B cell (primary cell): ENCODE data around the gene FGF3. TPM values are rescaled to one million over a fixed set of nuclear protein-coding genes. Genes with fewer than 3 reads are reported as not detected.

Experiments used
- ATAC-seq: fragments of 200-7000 bp; cut with Tn5 transposase; one replicate; pipeline ENCODE4 v1.10.0; 2021; ENCODE audit warnings: low read depth, mild to moderate bottlenecking, moderate number of reproducible peaks, moderate library complexity
- CTCF ChIA-PET: fragments of 350-600 bp; sonication (Branson Sonifier 250); formaldehyde crosslinking; loops from one replicate; lab custom pipeline; 2021; ENCODE audit warnings: antibody characterized with exemption, inconsistent platforms; lab: Charles Lee
- POLR2A ChIA-PET: fragments of 350-600 bp; sonication (Branson Sonifier 250); formaldehyde crosslinking; loops from one replicate; lab custom pipeline; 2021; ENCODE audit warnings: antibody characterized with exemption; lab: Charles Lee
- DNase-seq: peaks from one replicate; pipeline ENCODE4 v3.0.0; 2013
- H2AFZ ChIP-seq: 2 replicates; pipeline ENCODE4 v1.6.1; 2012; ENCODE audit warnings: mild to moderate bottlenecking, low read depth, low read length; ENCODE audit not compliant: insufficient read depth, poor library complexity, severe bottlenecking
- H3K27ac ChIP-seq, 2 donors: 1 replicate in 1 of 2; 2 replicates in 1 of 2; pipeline ENCODE4 v1.5.1; 2012 to 2013; ENCODE audit warnings: low read length in 2 of 2, mild to moderate bottlenecking in 2 of 2, moderate library complexity in 1 of 2
- H3K27me3 ChIP-seq, 4 experiments: fragments of 200-600 bp in 1 of 4; sonication (generic) in 1 of 4; replicated peaks in 1 of 4; 1 replicate in 2 of 4; 2 replicates in 2 of 4; pipeline versions ENCODE4 v1.6.1 to v1.7.0; 2013 to 2016; ENCODE audit warnings: low read length in 3 of 4, mild to moderate bottlenecking in 2 of 4, mixed read lengths in 1 of 4, moderate library complexity in 1 of 4; ENCODE audit not compliant: insufficient read depth in 4 of 4, control insufficient read depth in 3 of 4; ENCODE audit errors: control extremely low read depth in 1 of 4
- H3K36me3 ChIP-seq, 2 experiments: replicated peaks in 1 of 2; 1 replicate in 1 of 2; 2 replicates in 1 of 2; pipeline versions ENCODE4 v1.6.1 to v1.7.1; 2013; ENCODE audit warnings: low read length in 1 of 2; ENCODE audit not compliant: insufficient read depth in 2 of 2, control insufficient read depth in 1 of 2; ENCODE audit errors: control extremely low read depth in 1 of 2, extremely low read depth in 1 of 2
- H3K4me1 ChIP-seq, 2 donors: fragments of 200-600 bp in 1 of 2; sonication (generic) in 1 of 2; 1 replicate in 1 of 2; 2 replicates in 1 of 2; pipeline versions ENCODE4 v1.5.1 to v1.6.1; 2013 to 2017; ENCODE audit warnings: low read length in 2 of 2; ENCODE audit not compliant: control insufficient read depth in 2 of 2, insufficient read depth in 2 of 2
- H3K4me2 ChIP-seq: replicated peaks from 2 replicates; pipeline ENCODE3; 2012; ENCODE audit warnings: mild to moderate bottlenecking, low read depth, low read length; ENCODE audit not compliant: poor library complexity, severe bottlenecking
- H3K4me3 ChIP-seq, 5 experiments: fragments of 200-600 bp in 1 of 5; sonication (generic) in 1 of 5; 1 replicate in 3 of 5; 2 replicates in 2 of 5; pipeline versions ENCODE4 v1.5.1 to v1.7.0; 2011 to 2016; ENCODE audit warnings: low read length in 4 of 5, mild to moderate bottlenecking in 4 of 5, low read depth in 2 of 5, control low read depth in 1 of 5, moderate library complexity in 1 of 5; ENCODE audit not compliant: insufficient read depth in 1 of 5; ENCODE audit errors: control extremely low read depth in 1 of 5, extremely low read depth in 1 of 5
- H3K79me2 ChIP-seq: fragments of 200-600 bp; sonication (generic); one replicate; pipeline ENCODE4 v1.6.0; 2016; ENCODE audit warnings: low read length; ENCODE audit not compliant: control insufficient read depth, insufficient read depth
- H3K9ac ChIP-seq: fragments of 200-600 bp; sonication (generic); 2 replicates; pipeline ENCODE4 v1.6.1; 2017; ENCODE audit warnings: mild to moderate bottlenecking, low read length, moderate library complexity
- H3K9me3 ChIP-seq, 3 donors: one replicate each; pipeline versions ENCODE4 v1.6.1 to v1.7.1; 2013; ENCODE audit warnings: low read length in 2 of 3; ENCODE audit not compliant: control insufficient read depth in 2 of 3, insufficient read depth in 1 of 3; ENCODE audit errors: control extremely low read depth in 1 of 3
- H4K20me1 ChIP-seq: 2 replicates; pipeline ENCODE4 v1.6.0; 2012; ENCODE audit warnings: mild to moderate bottlenecking, low read length; ENCODE audit not compliant: insufficient read depth, control insufficient read depth, poor library complexity, severe bottlenecking
- H3K27ac Mint-ChIP-seq: one replicate; pipeline ENCODE4 v1.8.0; 2021; ENCODE audit warnings: mixed read lengths
- H3K27me3 Mint-ChIP-seq: one replicate; pipeline ENCODE4 v1.8.0; 2021; ENCODE audit warnings: mixed read lengths
- H3K4me1 Mint-ChIP-seq: one replicate; pipeline ENCODE4 v1.8.0; 2021; ENCODE audit warnings: mixed read lengths
- H3K4me3 Mint-ChIP-seq: one replicate; pipeline ENCODE4 v1.8.0; 2021; ENCODE audit warnings: mixed read lengths
- H3K9me3 Mint-ChIP-seq: one replicate; pipeline ENCODE4 v1.8.0; 2022; ENCODE audit warnings: mixed read lengths; ENCODE audit not compliant: insufficient read depth
- CTCF ChIP-seq: fragments of 200-600 bp; IDR thresholded peaks from one replicate; pipeline ENCODE4 v1.8.0; 2022; ENCODE audit warnings: antibody characterized with exemption, mild to moderate bottlenecking
- EZH2 ChIP-seq: IDR thresholded peaks from 2 replicates; pipeline ENCODE4 v1.6.1; 2012; ENCODE audit warnings: borderline replicate concordance, low read depth, mild to moderate bottlenecking, moderate library complexity, low read length; ENCODE audit not compliant: insufficient read depth, poor library complexity, severe bottlenecking
- whole genome bisulfite sequencing: methylation state at CpG from one replicate; pipeline ENCODE4 v1.1.5; 2013; ENCODE audit warnings: missing lambda C conversion rate; ENCODE audit not compliant: insufficient coverage; 5-methylcytosine and 5-hydroxymethylcytosine counted together
- intact Hi-C: fragments of 100-400 bp; cut with micrococcal nuclease; formaldehyde crosslinking; loops from one replicate; pipeline ENCODE4 v1.10.0; 2022
- polyA minus RNA-seq: library from RNA; depleted of rRNA, polyadenylated mRNA; stranded (reverse); fragments of >200 nt; gene quantifications from 2 replicates; pipeline ENCODE4 v1.2.3, GENCODE V29; 2012
- polyA plus RNA-seq: library from polyadenylated mRNA; depleted of rRNA; stranded (reverse); fragments of >200 nt; gene quantifications from 2 replicates; pipeline ENCODE4 v1.2.3, GENCODE V29; 2012
- total RNA-seq, 2 donors: library from RNA; stranded (reverse); fragments of 120-200 nt in 1 of 2; gene quantifications; 1 replicate in 1 of 2; 2 replicates in 1 of 2; pipeline versions ENCODE4 v1.2.3 to v1.2.4, GENCODE V29; 2013 to 2022

The FGF3 gene
- not detected in 2 replicates for total RNA-seq
- not detected for total RNA-seq (2013)
- polyA plus RNA-seq, result not detected in 2 replicates
- polyA minus RNA-seq, result not detected in 2 replicates

- Histone ChIP-seq H3K36me3 (no peaks in the 10 kb centered on the region), H3K4me2 (no peak within 1 kb of the TSS), H2AFZ (no peak within 1 kb of the TSS), H3K9me3 (peaks cover 0 to 7% (median 0%) of the 10 kb centered on the region in 3 donors), H3K27ac (no peak within 1 kb of the TSS), H3K4me3 (no peak within 1 kb of the TSS), H3K79me2 (no peaks in the 10 kb centered on the region), H3K9ac (no peak within 1 kb of the TSS), H4K20me1 (no peaks in the 10 kb centered on the region), H3K27me3 (peaks cover 0 to 35% (median 2%) of the 10 kb centered on the region in 4 experiments), H3K4me1 (no peaks in the 10 kb centered on the region)
- WGBS, result 9% methylated on average over 96 of the region's 105 CpGs
- H3K27me3 Mint-ChIP-seq, result peaks cover 39% of the 10 kb centered on the region
- POLR2A ChIA-PET, result no interaction called here
- intact Hi-C loops, result no loop called here
- H3K27ac Mint-ChIP-seq, result no peak within 1 kb of the TSS
- no peak for ATAC-seq
- DNase-seq, result no peak
- no peaks in the 10 kb centered on the region for H3K4me1 Mint-ChIP-seq
- CTCF ChIA-PET, result no interaction called here
- TF ChIP-seq CTCF (no peak), EZH2 (no peak)
- no peaks in the 10 kb centered on the region for H3K9me3 Mint-ChIP-seq
- H3K4me3 Mint-ChIP-seq, result no peak within 1 kb of the TSS
These were observed at the start of gene FGF3 for GRCh38 chr11:69818603-69819441. TSS of gene FGF3 (minus strand) at chr11:69819416. CDS start at chr11:69818933, 483 bp downstream.

- ChIA-PET CTCF (no interaction called here), POLR2A (no interaction called here)
- ATAC-seq (no peak), DNase-seq (no peak)
- no peaks in the 10 kb centered on the region for H3K79me2 ChIP-seq
- H3K4me1 ChIP-seq, result no peaks in the 10 kb centered on the region
- no peaks in the 10 kb centered on the region for H4K20me1 ChIP-seq
- 93% methylated on average over 7 of the region's 8 CpGs for WGBS
- intact Hi-C loops, result no loop called here
- no peak overlapping the region for H3K4me3 ChIP-seq
- Mint-ChIP-seq H3K27me3 (peaks cover 38% of the 10 kb centered on the region), H3K4me1 (no peaks in the 10 kb centered on the region), H3K9me3 (no peaks in the 10 kb centered on the region), H3K4me3 (no peak overlapping the region), H3K27ac (no peak overlapping the region)
- H3K9ac ChIP-seq, result no peak overlapping the region
- H3K27ac ChIP-seq, result no peak overlapping the region
- H3K4me2 ChIP-seq, result no peak overlapping the region
- no peaks in the 10 kb centered on the region for H3K36me3 ChIP-seq
- H2AFZ ChIP-seq, result no peak overlapping the region
- H3K9me3 ChIP-seq, result no peaks in the 10 kb centered on the region
- H3K27me3 ChIP-seq, result peaks cover 0 to 5% (median 2%) of the 10 kb centered on the region in 4 experiments
- no peak for TF ChIP-seq EZH2
- no peak for TF ChIP-seq CTCF
These were observed 49.7 kb upstream of the FGF3 start for GRCh38 chr11:69868871-69869270.
